Ovary (tissue), 9 donors: ENCODE data around the gene NPW. TPM values are rescaled to one million over a fixed set of nuclear protein-coding genes. Genes with fewer than 3 reads are reported as not detected.

ENCODE experiments used
- DNase-seq, 5 donors: peaks; one replicate each; pipeline ENCODE4 v3.0.0-alpha.2; 2019 to 2020
- H3K27ac ChIP-seq, 2 donors: fragments of 200-600 bp; one replicate each; pipeline versions ENCODE4 v1.5.1 to v1.8.0; 2019 to 2022
- H3K27me3 ChIP-seq: fragments of 200-600 bp; one replicate; pipeline ENCODE4 v1.8.0; 2022
- H3K36me3 ChIP-seq: fragments of 200-600 bp; sonication (generic); one replicate; pipeline ENCODE4 v1.5.1; 2019
- H3K4me1 ChIP-seq: one replicate; pipeline ENCODE4 v1.8.1; 2013; ENCODE audit warnings: mild to moderate bottlenecking, moderate library complexity; ENCODE audit not compliant: insufficient read depth
- H3K4me3 ChIP-seq: fragments of 200-600 bp; sonication (generic); one replicate; pipeline ENCODE4 v1.5.1; 2017
- H3K9me3 ChIP-seq, 2 donors: fragments of 200-600 bp in 1 of 2; sonication (generic) in 1 of 2; one replicate each; pipeline versions ENCODE4 v1.5.1 to v1.8.1; 2013 to 2019; ENCODE audit warnings: mild to moderate bottlenecking in 1 of 2, moderate library complexity in 1 of 2
- EP300 ChIP-seq: sonication (generic); formaldehyde crosslinking; IDR thresholded peaks from one replicate; pipeline ENCODE4 v1.6.1; 2017; ENCODE audit warnings: antibody characterized with exemption
- POLR2A ChIP-seq: fragments of 450-650 bp; IDR thresholded peaks from one replicate; pipeline ENCODE4 v1.6.1; 2017; ENCODE audit warnings: antibody characterized with exemption, mild to moderate bottlenecking, moderate library complexity
- WGBS, 3 donors: extraction: QIAGEN DNeasy Blood & Tissue Kit in 1 of 3; methylation state at CpG; one replicate each; pipeline versions ENCODE4 v1.1.5 to v1.1.7; 2013 to 2017; 5-methylcytosine and 5-hydroxymethylcytosine counted together
- intact Hi-C, 4 donors: fragments of 100-400 bp; cut with DNase I; formaldehyde crosslinking; loops; one replicate each; pipeline versions ENCODE4 v1.11.0 to v1.15.1; 2022 to 2023
- polyA plus RNA-seq, 2 donors: library from polyadenylated mRNA; stranded (reverse); fragments of 200-250 nt in 1 of 2; fragments of 350-450 nt in 1 of 2; fragmentation: Illumina TruSeq in 1 of 2; extraction: RNeasy Lipid Tissue Mini Kit (QIAGEN cat#74804) in 1 of 2; gene quantifications; one replicate each; pipeline ENCODE4 v1.2.3, GENCODE V29; 2013 to 2014
- small RNA-seq: library from RNA; depleted of rRNA; stranded (forward); fragments of <200 nt; gene quantifications from one replicate; pipeline ENCODE3, GENCODE V24; 2016
- total RNA-seq, 7 donors: library from RNA; depleted of rRNA in 2 of 7; stranded (reverse); fragments of >200 nt in 2 of 7; fragmentation: NEBNext Ultra II Directional in 3 of 7; extraction: Animal tissue kit (Norgen Biotek cat#: 25700) in 3 of 7; gene quantifications; one replicate each; pipeline versions ENCODE4 v1.1.0 to v1.2.4, GENCODE V29; 2016 to 2023
- TF ChIP-seq, protein P1 (sequence below), 3 donors: fragments of 450-650 bp in 2 of 3; fragments of 200-600 bp in 1 of 3; IDR thresholded peaks; one replicate each; pipeline versions ENCODE4 v1.5.1 to v1.8.0; 2016 to 2022; ENCODE audit warnings: antibody characterized with exemption in 3 of 3, mild to moderate bottlenecking in 1 of 3
- donor health status: DM: no; HTN: no; CAD: no; lungs with moderate emphysema.
- donor health status: DM: no; HTN: no; CAD: no.
- donor health status: Bipolar disorder and iron deficiency.
- donor health status: DM: yes; HTN: yes; CAD: no.
- donor health status: DM: no; HTN: no; CAD: no.
- donor health status: DM: yes; HTN: yes; CAD: no.

Gene NPW
- total and polyA plus RNA-seq, 9 donors, result 0.17 to 1.1 (median 0.62) TPM; not detected in 5

GRCh38 chr16:2062801-2063200, 43.2 kb downstream of the NPW start:
- H3K27ac ChIP-seq, result no peak overlapping the region
- no peak overlapping the region for H3K4me3 ChIP-seq
- no peaks in the 10 kb centered on the region for H3K36me3 ChIP-seq
- H3K9me3 ChIP-seq, result no peaks in the 10 kb centered on the region
- DNase-seq, result no peak
- H3K27me3 ChIP-seq, result no peaks in the 10 kb centered on the region
- WGBS, 3 donors, result 88 to 92% (median 90%) methylated on average over 24 to 28 of the region's 28 CpGs
- H3K4me1 ChIP-seq, result no peaks in the 10 kb centered on the region
- no peak for TF ChIP-seq EP300
- TF ChIP-seq, protein P1, sequence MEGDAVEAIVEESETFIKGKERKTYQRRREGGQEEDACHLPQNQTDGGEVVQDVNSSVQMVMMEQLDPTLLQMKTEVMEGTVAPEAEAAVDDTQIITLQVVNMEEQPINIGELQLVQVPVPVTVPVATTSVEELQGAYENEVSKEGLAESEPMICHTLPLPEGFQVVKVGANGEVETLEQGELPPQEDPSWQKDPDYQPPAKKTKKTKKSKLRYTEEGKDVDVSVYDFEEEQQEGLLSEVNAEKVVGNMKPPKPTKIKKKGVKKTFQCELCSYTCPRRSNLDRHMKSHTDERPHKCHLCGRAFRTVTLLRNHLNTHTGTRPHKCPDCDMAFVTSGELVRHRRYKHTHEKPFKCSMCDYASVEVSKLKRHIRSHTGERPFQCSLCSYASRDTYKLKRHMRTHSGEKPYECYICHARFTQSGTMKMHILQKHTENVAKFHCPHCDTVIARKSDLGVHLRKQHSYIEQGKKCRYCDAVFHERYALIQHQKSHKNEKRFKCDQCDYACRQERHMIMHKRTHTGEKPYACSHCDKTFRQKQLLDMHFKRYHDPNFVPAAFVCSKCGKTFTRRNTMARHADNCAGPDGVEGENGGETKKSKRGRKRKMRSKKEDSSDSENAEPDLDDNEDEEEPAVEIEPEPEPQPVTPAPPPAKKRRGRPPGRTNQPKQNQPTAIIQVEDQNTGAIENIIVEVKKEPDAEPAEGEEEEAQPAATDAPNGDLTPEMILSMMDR (IDR thresholded peaks at IDR 0.05), result no peak
- TF ChIP-seq POLR2A, result no peak
- intact Hi-C loops, result no loop called here

DNA sequence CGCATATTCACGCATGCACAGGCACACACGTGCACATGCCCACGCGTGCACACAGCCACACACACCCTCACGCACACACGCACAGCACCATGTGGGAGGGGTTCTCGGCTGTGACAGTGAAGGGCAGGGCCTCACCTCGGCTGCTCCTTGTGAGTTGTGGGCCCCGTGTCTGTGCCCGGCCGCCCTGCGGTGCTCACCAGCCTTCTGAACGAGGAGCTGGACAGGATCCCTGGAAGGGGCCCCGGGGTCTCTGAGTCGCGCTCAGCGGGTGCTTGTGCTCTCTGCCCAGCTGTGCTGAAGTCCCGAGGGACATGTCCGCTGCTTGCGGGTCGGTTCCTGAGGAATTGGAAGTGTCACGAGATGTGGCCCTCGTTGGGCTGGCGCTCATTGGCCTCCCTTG, 44.3 kb downstream of the NPW start:
- intact Hi-C loops, result no loop called here

DNA sequence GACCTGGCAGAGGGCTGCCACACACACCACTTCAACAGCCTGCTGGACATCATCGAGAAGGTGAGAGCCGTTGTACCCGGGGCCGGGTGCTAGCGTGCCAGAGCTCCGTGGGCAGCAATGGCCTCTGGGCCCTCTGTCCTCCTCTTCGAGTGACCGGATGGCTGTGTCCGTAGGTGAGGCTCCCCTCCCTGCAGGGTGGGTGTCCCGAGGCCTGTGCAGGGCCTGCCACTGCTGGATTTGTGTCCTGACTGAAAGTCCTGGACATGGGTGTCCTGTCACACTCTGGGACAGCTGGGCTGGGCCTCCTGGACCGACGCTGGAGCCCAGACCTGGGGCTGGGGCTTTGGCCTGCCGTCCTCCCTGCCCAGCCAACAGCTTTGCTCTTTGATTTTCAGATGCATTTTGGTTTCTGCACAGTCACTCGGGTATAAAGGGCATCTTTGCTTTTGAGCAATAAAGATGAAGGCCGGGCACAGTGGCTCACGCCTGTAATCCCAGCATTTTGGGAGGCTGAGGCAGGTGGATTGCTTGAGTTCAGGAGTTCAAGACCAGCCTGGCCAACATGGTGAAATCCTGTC, 44.9 kb downstream of the NPW start:
- WGBS, 3 donors, result 88 to 95% (median 89%) methylated on average over 16 of the region's 16 CpGs
- no peak for DNase-seq
- H3K27ac ChIP-seq, result no peak overlapping the region
- no peaks in the 10 kb centered on the region for H3K27me3 ChIP-seq
- no peaks in the 10 kb centered on the region for H3K9me3 ChIP-seq
- intact Hi-C loops, result no loop called here
- TF ChIP-seq, protein P1 (IDR thresholded peaks at IDR 0.05), result no peak
- no peak for TF ChIP-seq EP300
- no peak for TF ChIP-seq POLR2A
- H3K4me3 ChIP-seq, result no peak overlapping the region
- H3K4me1 ChIP-seq, result no peaks in the 10 kb centered on the region
- no peaks in the 10 kb centered on the region for H3K36me3 ChIP-seq

More for the DNA sequence above, 44.3 kb downstream of the NPW start:
- Histone ChIP-seq H3K27ac (no peak overlapping the region), H3K36me3 (no peaks in the 10 kb centered on the region), H3K27me3 (no peaks in the 10 kb centered on the region), H3K4me1 (no peaks in the 10 kb centered on the region), H3K9me3 (no peaks in the 10 kb centered on the region), H3K4me3 (no peak overlapping the region)
- TF ChIP-seq, protein P1 (IDR thresholded peaks at IDR 0.05), result no peak
- TF ChIP-seq EP300, result no peak
- no peak for TF ChIP-seq POLR2A
- DNase-seq, result no peak
- WGBS, 3 donors, result 86 to 88% (median 88%) methylated on average over 23 to 25 of the region's 25 CpGs

DNA sequence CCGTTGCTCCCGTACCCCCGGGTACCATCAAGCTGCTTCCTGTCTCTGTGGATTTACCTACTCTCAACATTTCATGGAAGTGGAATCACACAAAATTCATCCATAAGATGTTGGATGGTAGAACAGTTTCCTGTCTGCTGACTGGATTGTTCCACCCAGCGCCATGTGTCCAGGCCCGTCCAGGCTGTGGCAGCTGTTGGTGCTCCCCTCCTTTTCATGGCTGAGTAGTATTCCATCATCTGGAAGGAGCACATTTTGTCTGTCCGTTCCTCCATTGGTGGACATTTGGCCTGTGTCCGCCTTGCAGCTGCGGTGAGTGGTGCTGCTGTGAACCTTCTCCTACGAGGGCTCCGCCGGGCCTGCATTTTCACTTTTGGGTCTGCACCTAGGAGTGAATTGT, 46.6 kb downstream of the NPW start:
- TF ChIP-seq POLR2A (no peak), EP300 (no peak)
- TF ChIP-seq, protein P1 (IDR thresholded peaks at IDR 0.05), result no peak
- no peaks in the 10 kb centered on the region for H3K27me3 ChIP-seq
- intact Hi-C loops, result no loop called here
- no peaks in the 10 kb centered on the region for H3K9me3 ChIP-seq
- H3K4me3 ChIP-seq, result no peak overlapping the region
- H3K27ac ChIP-seq, result no peak overlapping the region
- no peaks in the 10 kb centered on the region for H3K4me1 ChIP-seq
- DNase-seq, result no peak
- no peaks in the 10 kb centered on the region for H3K36me3 ChIP-seq
- 95 to 96% (median 95%) methylated on average over 11 of the region's 11 CpGs for WGBS, 3 donors

Small RNAs within 50 kb of the gene (small RNA-seq; reads per million reads assigned to genes)
- gene AC005363.2 (not detected), gene RN7SL219P (not detected)

Other genes starting within 250 kb of the NPW start
Only the 30 nearest of the 34 such genes appear.
- 10 to 100 TPM; 34.9 to 98.5 (median 57.6) TPM for gene SPSB3, start 237.2 kb upstream of the NPW start, total RNA-seq
- 100 to 1,000 TPM in 1 of 2 donors, 1 to 10 TPM in 1; 2.4 to 138 TPM for gene SPSB3, start 237.2 kb upstream of the NPW start, polyA plus RNA-seq
- gene NUBP2, start 236.8 kb upstream of the NPW start, total RNA-seq, result 10 to 100 TPM; 42.8 to 72.0 (median 52.3) TPM
- 10 to 100 TPM in 1 of 2 donors, under 1 TPM in 1; 0.50 to 76.5 TPM for gene NUBP2, start 236.8 kb upstream of the NPW start, polyA plus RNA-seq
- gene IGFALS, start 226.1 kb upstream of the NPW start, total RNA-seq, result 1 to 10 TPM in 2 of 7 donors, under 1 TPM in 5; 0.20 to 1.8 (median 0.47) TPM
- gene IGFALS, start 226.1 kb upstream of the NPW start, polyA plus RNA-seq, result under 1 TPM in 1 of 2 donors, not detected in 1; 0.63 TPM
- gene HAGH, start 193.0 kb upstream of the NPW start, total RNA-seq, result 10 to 100 TPM; 22.8 to 70.2 (median 37.0) TPM
- 10 to 100 TPM in 1 of 2 donors, 1 to 10 TPM in 1; 7.7 to 38.2 TPM for gene HAGH, start 193.0 kb upstream of the NPW start, polyA plus RNA-seq
- 10 to 100 TPM; 11.0 to 22.1 (median 16.8) TPM for gene FAHD1, start 192.6 kb upstream of the NPW start, total RNA-seq
- gene FAHD1, start 192.6 kb upstream of the NPW start, polyA plus RNA-seq, result 10 to 100 TPM; 11.0 to 14.0 TPM
- under 1 TPM in 2 of 7 donors, not detected in 5; 0.23 to 0.24 TPM for gene MEIOB, start 147.6 kb upstream of the NPW start, total RNA-seq
- gene MEIOB, start 147.6 kb upstream of the NPW start, polyA plus RNA-seq, result under 1 TPM; 0.24 to 0.27 TPM
- gene HS3ST6, start 101.4 kb upstream of the NPW start, total RNA-seq, result 1 to 10 TPM in 1 of 7 donors, under 1 TPM in 1, not detected in 5; 0.69 to 1.8 TPM
- gene HS3ST6, start 101.4 kb upstream of the NPW start, polyA plus RNA-seq, result not detected
- gene MSRB1, start 76.6 kb upstream of the NPW start, total RNA-seq, result 10 to 100 TPM; 12.2 to 27.5 (median 21.9) TPM
- gene MSRB1, start 76.6 kb upstream of the NPW start, polyA plus RNA-seq, result 10 to 100 TPM in 1 of 2 donors, 1 to 10 TPM in 1; 6.7 to 31.1 TPM
- gene RPL3L, start 65.1 kb upstream of the NPW start, total RNA-seq, result not detected
- not detected for gene RPL3L, start 65.1 kb upstream of the NPW start, polyA plus RNA-seq
- gene NDUFB10, start 60.2 kb upstream of the NPW start, total RNA-seq, result 100 to 1,000 TPM in 3 of 7 donors, 10 to 100 TPM in 4; 81.5 to 133 (median 95.4) TPM
- 100 to 1,000 TPM; 152 to 176 TPM for gene NDUFB10, start 60.2 kb upstream of the NPW start, polyA plus RNA-seq
- gene RPS2, start 55.0 kb upstream of the NPW start, total RNA-seq, result 1,000 to 10,000 TPM; 2,694 to 4,021 (median 3,788) TPM
- 1,000 to 10,000 TPM; 1,606 to 4,743 TPM for gene RPS2, start 55.0 kb upstream of the NPW start, polyA plus RNA-seq
- gene RNF151, start 52.9 kb upstream of the NPW start, total RNA-seq, result under 1 TPM in 1 of 7 donors, not detected in 6; 0.32 TPM
- gene RNF151, start 52.9 kb upstream of the NPW start, polyA plus RNA-seq, result not detected
- gene TBL3, start 47.7 kb upstream of the NPW start, total RNA-seq, result 10 to 100 TPM; 28.9 to 48.0 (median 31.0) TPM
- 10 to 100 TPM in 1 of 2 donors, 1 to 10 TPM in 1; 2.1 to 40.6 TPM for gene TBL3, start 47.7 kb upstream of the NPW start, polyA plus RNA-seq
- gene NOXO1, start 38.3 kb upstream of the NPW start, total RNA-seq, result 1 to 10 TPM in 1 of 7 donors, under 1 TPM in 3, not detected in 3; 0.36 to 1.3 (median 0.66) TPM
- gene NOXO1, start 38.3 kb upstream of the NPW start, polyA plus RNA-seq, result under 1 TPM in 1 of 2 donors, not detected in 1; 0.48 TPM
- 10 to 100 TPM; 10.6 to 18.5 (median 14.0) TPM for gene GFER, start 35.6 kb upstream of the NPW start, total RNA-seq
- 10 to 100 TPM in 1 of 2 donors, 1 to 10 TPM in 1; 6.1 to 16.8 TPM for gene GFER, start 35.6 kb upstream of the NPW start, polyA plus RNA-seq
- gene SYNGR3, start 29.8 kb upstream of the NPW start, total RNA-seq, result 1 to 10 TPM in 4 of 7 donors, under 1 TPM in 3; 0.50 to 4.0 (median 1.1) TPM
- under 1 TPM; 0.42 to 0.75 TPM for gene SYNGR3, start 29.8 kb upstream of the NPW start, polyA plus RNA-seq
- gene ZNF598, start 10.0 kb upstream of the NPW start, total RNA-seq, result 10 to 100 TPM; 25.8 to 44.5 (median 30.3) TPM
- 10 to 100 TPM in 1 of 2 donors, under 1 TPM in 1; 0.95 to 26.7 TPM for gene ZNF598, start 10.0 kb upstream of the NPW start, polyA plus RNA-seq
- 100 to 1,000 TPM in 1 of 7 donors, 10 to 100 TPM in 6; 25.0 to 118 (median 78.7) TPM for gene NHERF2, start 7.1 kb downstream of the NPW start, total RNA-seq
- gene NHERF2, start 7.1 kb downstream of the NPW start, polyA plus RNA-seq, result 100 to 1,000 TPM in 1 of 2 donors, 1 to 10 TPM in 1; 6.3 to 101 TPM
- gene NTHL1, start 28.0 kb downstream of the NPW start, total RNA-seq, result 10 to 100 TPM; 17.1 to 38.1 (median 23.9) TPM
- 10 to 100 TPM in 1 of 2 donors, 1 to 10 TPM in 1; 1.9 to 27.3 TPM for gene NTHL1, start 28.0 kb downstream of the NPW start, polyA plus RNA-seq
- 100 to 1,000 TPM in 4 of 7 donors, 10 to 100 TPM in 3; 47.0 to 150 (median 131) TPM for gene TSC2, start 28.2 kb downstream of the NPW start, total RNA-seq
- gene TSC2, start 28.2 kb downstream of the NPW start, polyA plus RNA-seq, result 10 to 100 TPM; 51.7 to 72.1 TPM
- gene PKD1, start 116.1 kb downstream of the NPW start, total RNA-seq, result 100 to 1,000 TPM in 6 of 7 donors, 10 to 100 TPM in 1; 78.8 to 203 (median 145) TPM
- 100 to 1,000 TPM in 1 of 2 donors, 1 to 10 TPM in 1; 8.7 to 113 TPM for gene PKD1, start 116.1 kb downstream of the NPW start, polyA plus RNA-seq
- gene RAB26, start 128.8 kb downstream of the NPW start, total RNA-seq, result under 1 TPM in 2 of 7 donors, not detected in 5; 0.12 to 0.80 TPM
- under 1 TPM; 0.19 to 0.50 TPM for gene RAB26, start 128.8 kb downstream of the NPW start, polyA plus RNA-seq
- 10 to 100 TPM; 20.5 to 68.0 (median 48.0) TPM for gene TRAF7, start 136.0 kb downstream of the NPW start, total RNA-seq
- gene TRAF7, start 136.0 kb downstream of the NPW start, polyA plus RNA-seq, result 10 to 100 TPM; 13.3 to 26.3 TPM
- gene CASKIN1, start 176.8 kb downstream of the NPW start, total RNA-seq, result 1 to 10 TPM in 1 of 7 donors, under 1 TPM in 6; 0.10 to 2.4 (median 0.60) TPM
- gene CASKIN1, start 176.8 kb downstream of the NPW start, polyA plus RNA-seq, result under 1 TPM in 1 of 2 donors, not detected in 1; 0.52 TPM
- 10 to 100 TPM; 24.5 to 56.2 (median 28.4) TPM for gene MLST8, start 185.7 kb downstream of the NPW start, total RNA-seq
- gene MLST8, start 185.7 kb downstream of the NPW start, polyA plus RNA-seq, result 10 to 100 TPM in 1 of 2 donors, 1 to 10 TPM in 1; 7.4 to 42.9 TPM
- gene BRICD5, start 191.1 kb downstream of the NPW start, total RNA-seq, result 1 to 10 TPM; 3.2 to 8.3 (median 6.4) TPM
- 1 to 10 TPM in 1 of 2 donors, under 1 TPM in 1; 0.37 to 4.1 TPM for gene BRICD5, start 191.1 kb downstream of the NPW start, polyA plus RNA-seq
- gene PGP, start 195.1 kb downstream of the NPW start, total RNA-seq, result 10 to 100 TPM in 1 of 7 donors, 1 to 10 TPM in 6; 5.0 to 12.3 (median 7.5) TPM
- 1 to 10 TPM; 2.5 to 5.2 TPM for gene PGP, start 195.1 kb downstream of the NPW start, polyA plus RNA-seq
- 10 to 100 TPM; 18.3 to 26.2 (median 22.7) TPM for gene E4F1, start 203.8 kb downstream of the NPW start, total RNA-seq
- 10 to 100 TPM in 1 of 2 donors, under 1 TPM in 1; 0.58 to 23.5 TPM for gene E4F1, start 203.8 kb downstream of the NPW start, polyA plus RNA-seq
- 1 to 10 TPM in 1 of 7 donors, under 1 TPM in 6; 0.37 to 1.1 (median 0.75) TPM for gene DNASE1L2, start 216.7 kb downstream of the NPW start, total RNA-seq
- gene DNASE1L2, start 216.7 kb downstream of the NPW start, polyA plus RNA-seq, result under 1 TPM in 1 of 2 donors, not detected in 1; 0.69 TPM
- 10 to 100 TPM; 39.0 to 66.3 (median 51.3) TPM for gene ECI1, start 231.8 kb downstream of the NPW start, total RNA-seq
- 10 to 100 TPM in 1 of 2 donors, 1 to 10 TPM in 1; 3.1 to 48.1 TPM for gene ECI1, start 231.8 kb downstream of the NPW start, polyA plus RNA-seq